Sigmoid colon (tissue), 7 donors: ENCODE measurements around the gene CAMKK2. TPM values are rescaled to one million over a fixed set of nuclear protein-coding genes. Genes with fewer than 3 reads are reported as not detected.

Experiments used
- DNase-seq: peaks from one replicate; pipeline ENCODE4 v3.0.0-alpha.2; 2019
- H3K27ac ChIP-seq, 4 donors: fragments of 200-600 bp; sonication (generic); one replicate each; pipeline ENCODE4 v1.5.1; 2016 to 2019; ENCODE audit warnings: mild to moderate bottlenecking in 1 of 4
- H3K27me3 ChIP-seq, 3 donors: fragments of 200-600 bp; sonication (generic); one replicate each; pipeline ENCODE4 v1.5.1; 2019; ENCODE audit warnings: mild to moderate bottlenecking in 1 of 3
- H3K36me3 ChIP-seq, 4 donors: fragments of 200-600 bp; sonication (generic); one replicate each; pipeline ENCODE4 v1.5.1; 2016 to 2019
- H3K4me1 ChIP-seq, 4 donors: fragments of 200-600 bp; sonication (generic); one replicate each; pipeline ENCODE4 v1.5.1; 2017 to 2019
- H3K4me3 ChIP-seq, 4 donors: fragments of 200-600 bp; sonication (generic); one replicate each; pipeline ENCODE4 v1.5.1; 2017 to 2019; ENCODE audit warnings: mild to moderate bottlenecking in 2 of 4, moderate library complexity in 1 of 4
- H3K9me3 ChIP-seq, 4 donors: fragments of 200-600 bp in 3 of 4; sonication (generic) in 3 of 4; one replicate each; pipeline versions ENCODE4 v1.5.1 to v1.6.1; 2013 to 2019
- CTCF ChIP-seq, 4 experiments: fragments of 450-650 bp in 3 of 4; fragments of 200-600 bp in 1 of 4; IDR thresholded peaks; one replicate each; pipeline ENCODE4 v1.5.1; 2016 to 2019; ENCODE audit warnings: antibody characterized with exemption in 4 of 4, mild to moderate bottlenecking in 3 of 4, moderate library complexity in 2 of 4
- EP300 ChIP-seq, 4 donors: sonication (generic); formaldehyde crosslinking; IDR thresholded peaks; one replicate each; pipeline ENCODE4 v1.6.1; 2017; ENCODE audit warnings: antibody characterized with exemption in 4 of 4
- POLR2A ChIP-seq, 2 donors: fragments of 450-650 bp; IDR thresholded peaks; one replicate each; pipeline ENCODE4 v1.6.1; 2016; ENCODE audit warnings: antibody characterized with exemption in 2 of 2, mild to moderate bottlenecking in 2 of 2, moderate library complexity in 2 of 2
- POLR2AphosphoS5 ChIP-seq, 4 donors: sonication (generic); formaldehyde crosslinking; IDR thresholded peaks; one replicate each; pipeline ENCODE4 v1.6.1; 2017; ENCODE audit warnings: antibody characterized with exemption in 4 of 4
- WGBS, 2 donors: extraction: QIAGEN DNeasy Blood & Tissue Kit; methylation state at CpG; one replicate each; pipeline ENCODE4 v1.1.7; 2013; 5-methylcytosine and 5-hydroxymethylcytosine counted together
- intact Hi-C: fragments of 100-400 bp; cut with DNase I; formaldehyde crosslinking; loops from one replicate; pipeline ENCODE4 v1.15.1; 2023
- polyA plus RNA-seq, 3 donors: library from polyadenylated mRNA; stranded (reverse); fragments of 200-250 nt; gene quantifications; one replicate each; pipeline ENCODE4 v1.2.3, GENCODE V29; 2013
- total RNA-seq, 4 donors: library from RNA; depleted of rRNA; stranded (reverse); fragments of >200 nt; gene quantifications; one replicate each; pipeline ENCODE4 v1.1.0, GENCODE V29; 2016
- donor health status: healthy with polysubstance abuse.
- donor health status: Bipolar disorder and iron deficiency.
- donor health status: healthy.

Gene CAMKK2
- total and polyA plus RNA-seq, 7 donors = 18.0 to 33.8 (median 25.0) TPM

- intact Hi-C loops = loop anchor here (1.0 kb wide), 1 partner anchor 109 kb away; no protein-coding TSS in a partner anchor
- 60 to 67% methylated on average over 8 of the region's 8 CpGs for WGBS, 2 donors
- peaks cover 8 to 91% (median 41%) of the 10 kb centered on the region in 4 donors for H3K36me3 ChIP-seq
Measured at GRCh38 chr12:121334513-121335343, 38.2 kb upstream of the CAMKK2 start.

GRCh38 chr12:121333747-121334146 is 37.2 kb upstream of the CAMKK2 start:
- H3K27ac ChIP-seq = no peak overlapping the region

More at GRCh38 chr12:121334513-121335343, 38.2 kb upstream of the CAMKK2 start:
- Histone ChIP-seq H3K9me3 (no peaks in the 10 kb centered on the region), H3K27ac (no peak overlapping the region), H3K27me3 (no peaks in the 10 kb centered on the region), H3K4me1 (peaks cover 0 to 5% (median 0%) of the 10 kb centered on the region in 4 donors), H3K4me3 (no peak overlapping the region)
- no peak for DNase-seq
- no peak for TF ChIP-seq EP300 (IDR thresholded peaks at IDR 0.05)
- TF ChIP-seq POLR2AphosphoS5 (IDR thresholded peaks at IDR 0.05) = peak in 2 of 4 donors; percentile 28 to 30
- no peak for TF ChIP-seq POLR2A (IDR thresholded peaks at IDR 0.05)
- peak; percentile 36 to 86 (median 76) for TF ChIP-seq CTCF (IDR thresholded peaks at IDR 0.05)

GRCh38 chr12:121331248-121331647 is 34.7 kb upstream of the CAMKK2 start:
- intact Hi-C loops = no loop called here

More at GRCh38 chr12:121333747-121334146, 37.2 kb upstream of the CAMKK2 start:
- no peaks in the 10 kb centered on the region for H3K27me3 ChIP-seq
- H3K36me3 ChIP-seq = peaks cover 8 to 93% (median 47%) of the 10 kb centered on the region in 4 donors
- no peak for DNase-seq
- TF ChIP-seq EP300 (IDR thresholded peaks at IDR 0.05) (no peak), POLR2AphosphoS5 (IDR thresholded peaks at IDR 0.05) (no peak), CTCF (IDR thresholded peaks at IDR 0.05) (no peak), POLR2A (IDR thresholded peaks at IDR 0.05) (no peak)
- 91 to 94% methylated on average over 1 of the region's 1 CpG for WGBS, 2 donors
- H3K9me3 ChIP-seq = no peaks in the 10 kb centered on the region
- H3K4me1 ChIP-seq = peaks cover 0 to 5% (median 0%) of the 10 kb centered on the region in 4 donors
- H3K4me3 ChIP-seq = no peak overlapping the region
- intact Hi-C loops = no loop called here

GRCh38 chr12:121330692-121331091 is 34.2 kb upstream of the CAMKK2 start:
- Histone ChIP-seq H3K27me3 (no peaks in the 10 kb centered on the region), H3K36me3 (peaks cover 7 to 96% (median 56%) of the 10 kb centered on the region in 4 donors), H3K4me3 (no peak overlapping the region), H3K27ac (no peak overlapping the region), H3K4me1 (peaks cover 0 to 5% (median 0%) of the 10 kb centered on the region in 4 donors), H3K9me3 (no peaks in the 10 kb centered on the region)
- no peak for DNase-seq
- intact Hi-C loops = no loop called here
- no peak for TF ChIP-seq POLR2A (IDR thresholded peaks at IDR 0.05)
- TF ChIP-seq EP300 (IDR thresholded peaks at IDR 0.05) = no peak
- TF ChIP-seq CTCF (IDR thresholded peaks at IDR 0.05) = no peak
- TF ChIP-seq POLR2AphosphoS5 (IDR thresholded peaks at IDR 0.05) = no peak

More at GRCh38 chr12:121331248-121331647, 34.7 kb upstream of the CAMKK2 start:
- H3K9me3 ChIP-seq = no peaks in the 10 kb centered on the region
- no peak for DNase-seq
- H3K27ac ChIP-seq = no peak overlapping the region
- no peak overlapping the region for H3K4me3 ChIP-seq
- H3K27me3 ChIP-seq = no peaks in the 10 kb centered on the region
- H3K36me3 ChIP-seq = peaks cover 7 to 96% (median 59%) of the 10 kb centered on the region in 4 donors
- no peak for TF ChIP-seq POLR2AphosphoS5 (IDR thresholded peaks at IDR 0.05)
- no peak for TF ChIP-seq EP300 (IDR thresholded peaks at IDR 0.05)
- TF ChIP-seq CTCF (IDR thresholded peaks at IDR 0.05) = no peak
- TF ChIP-seq POLR2A (IDR thresholded peaks at IDR 0.05) = no peak
- peaks cover 0 to 5% (median 0%) of the 10 kb centered on the region in 4 donors for H3K4me1 ChIP-seq
- 77 to 91% methylated on average over 6 of the region's 6 CpGs for WGBS, 2 donors
